Stimulated activated CD4-positive, alpha-beta T cell treated with anti-CD3 and anti-CD28 coated beads, Interleukin-12 subunit alpha, Interleukin-12 subunit beta, amount 100 ng/mL, for 24 hours (primary cell): ENCODE results near the gene BRD1.

Experiments used
- DNase-seq, 2 experiments: peaks; one replicate each; pipeline ENCODE4 v3.0.0-alpha.2; 2020; ENCODE audit warnings: low read depth in 2 of 2

The BRD1 gene

GRCh38 chr22:49801391-49802060 lies 26.1 kb downstream of the BRD1 start:
- no peak for DNase-seq

DNA sequence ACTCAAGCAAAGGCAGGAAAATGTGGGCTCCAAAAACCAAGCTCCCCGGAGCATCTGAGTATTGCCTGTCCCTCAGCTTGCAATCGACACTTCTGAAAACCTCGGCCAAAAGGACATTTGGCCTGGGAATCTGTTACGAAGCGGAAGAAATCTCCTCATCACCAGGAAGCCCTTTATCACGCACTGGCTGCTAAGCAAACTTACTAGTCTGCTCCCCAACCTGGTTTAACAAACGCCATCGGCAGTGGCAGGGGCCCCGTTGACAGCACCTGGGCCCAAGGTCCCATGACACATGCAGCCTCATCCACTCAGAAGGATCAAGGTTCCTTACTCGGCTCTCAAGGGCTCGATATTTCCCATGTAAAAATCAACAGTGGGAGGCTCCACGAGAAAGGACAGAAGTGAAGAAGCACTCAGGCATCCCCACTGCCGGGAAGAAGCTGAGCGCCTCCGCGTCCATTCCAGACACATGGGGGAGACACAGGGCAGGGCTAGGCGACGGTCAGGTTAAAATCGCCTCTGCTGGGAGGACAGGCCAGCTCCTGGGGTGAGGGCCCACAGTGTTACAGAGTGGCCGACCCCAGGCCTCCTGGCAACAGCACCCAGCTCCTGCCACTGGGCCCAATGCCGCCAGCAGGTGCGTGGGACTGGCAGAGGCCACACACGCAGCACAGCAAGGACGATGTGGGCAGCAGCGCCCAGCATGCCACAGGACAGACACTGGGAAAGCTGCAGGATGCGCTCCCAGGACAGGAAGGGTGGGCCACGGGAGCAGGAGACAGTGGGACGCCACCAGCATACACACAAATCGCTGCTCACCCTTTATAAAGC lies 27.1 kb downstream of the BRD1 start:
- no peak for DNase-seq

- DNase-seq, result no peak
These were observed 28.1 kb downstream of the BRD1 start for GRCh38 chr22:49799431-49800075.

- no peak for DNase-seq
These were observed 29.1 kb downstream of the BRD1 start for GRCh38 chr22:49798486-49799151.

GRCh38 chr22:49797706-49798105 lies 30.0 kb downstream of the BRD1 start:
- DNase-seq, result no peak

- no peak for DNase-seq
These were observed 30.9 kb downstream of the BRD1 start for GRCh38 chr22:49796596-49797270.

- no peak for DNase-seq
These were observed 32.2 kb downstream of the BRD1 start for GRCh38 chr22:49795521-49795920.

DNA sequence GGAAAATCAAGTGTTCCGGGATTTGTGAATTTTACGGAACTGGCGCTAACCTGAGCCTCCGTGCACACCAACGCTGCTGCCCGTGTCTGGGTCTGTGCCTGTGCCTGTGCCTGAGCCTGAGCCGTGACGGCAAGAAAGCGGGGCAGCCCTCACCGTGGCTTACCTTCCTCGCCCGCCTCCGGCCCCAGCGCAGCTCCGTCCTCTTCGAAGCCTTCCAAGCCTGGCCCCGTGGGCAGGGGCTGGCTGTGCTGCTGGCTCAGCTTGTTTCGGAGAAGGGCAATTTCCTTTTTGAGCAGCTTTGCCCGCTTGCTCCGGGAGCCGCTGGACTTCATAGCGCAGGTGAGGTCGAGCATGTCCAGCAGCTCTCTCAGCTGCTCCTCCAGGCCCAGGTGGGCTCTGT lies 33.8 kb downstream of the BRD1 start:
- no peak for DNase-seq

- DNase-seq, result no peak
These were observed 34.4 kb downstream of the BRD1 start for GRCh38 chr22:49793296-49793695.

DNA sequence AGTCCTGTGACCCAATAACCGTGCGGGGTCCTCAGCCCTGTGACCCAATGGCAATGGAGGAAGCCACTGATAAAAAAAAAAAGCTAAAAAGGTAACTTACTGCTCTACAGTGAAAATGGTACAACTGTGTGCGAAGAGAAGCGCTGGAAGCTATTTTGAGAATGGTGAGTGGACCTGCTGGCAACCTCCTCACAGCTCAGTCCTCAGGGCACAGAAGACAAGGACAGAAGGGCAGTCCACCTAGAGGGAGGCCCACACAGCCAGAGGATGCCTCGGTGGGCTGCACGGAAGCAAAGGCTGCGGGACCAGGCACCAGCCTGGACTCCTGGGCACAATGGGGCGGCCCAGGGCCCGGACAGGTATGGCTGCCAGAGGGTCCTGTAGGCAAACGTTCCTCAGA lies 35.6 kb downstream of the BRD1 start:
- DNase-seq, result no peak

DNA sequence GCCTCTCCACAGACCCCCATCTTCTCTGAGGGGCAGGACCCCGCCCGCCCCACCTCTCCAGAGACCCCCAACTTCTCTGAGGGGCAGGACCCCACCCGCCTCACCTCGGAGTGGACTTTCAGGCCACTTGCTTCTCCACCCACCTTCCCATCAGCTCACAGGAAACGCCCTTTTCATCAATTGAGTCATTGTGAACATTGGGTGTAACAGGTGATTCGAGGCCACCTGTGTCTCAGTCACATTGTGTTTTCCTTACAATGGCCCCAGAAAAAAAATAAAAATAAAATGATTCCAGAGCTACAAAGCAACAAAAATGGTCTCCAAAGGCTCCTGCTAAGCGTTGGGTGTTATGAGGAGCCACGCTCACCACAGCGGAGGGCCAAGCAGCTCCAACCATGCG lies 36.0 kb downstream of the BRD1 start:
- DNase-seq, result no peak

GRCh38 chr22:49790912-49791311 lies 36.8 kb downstream of the BRD1 start:
- DNase-seq, result no peak

DNA sequence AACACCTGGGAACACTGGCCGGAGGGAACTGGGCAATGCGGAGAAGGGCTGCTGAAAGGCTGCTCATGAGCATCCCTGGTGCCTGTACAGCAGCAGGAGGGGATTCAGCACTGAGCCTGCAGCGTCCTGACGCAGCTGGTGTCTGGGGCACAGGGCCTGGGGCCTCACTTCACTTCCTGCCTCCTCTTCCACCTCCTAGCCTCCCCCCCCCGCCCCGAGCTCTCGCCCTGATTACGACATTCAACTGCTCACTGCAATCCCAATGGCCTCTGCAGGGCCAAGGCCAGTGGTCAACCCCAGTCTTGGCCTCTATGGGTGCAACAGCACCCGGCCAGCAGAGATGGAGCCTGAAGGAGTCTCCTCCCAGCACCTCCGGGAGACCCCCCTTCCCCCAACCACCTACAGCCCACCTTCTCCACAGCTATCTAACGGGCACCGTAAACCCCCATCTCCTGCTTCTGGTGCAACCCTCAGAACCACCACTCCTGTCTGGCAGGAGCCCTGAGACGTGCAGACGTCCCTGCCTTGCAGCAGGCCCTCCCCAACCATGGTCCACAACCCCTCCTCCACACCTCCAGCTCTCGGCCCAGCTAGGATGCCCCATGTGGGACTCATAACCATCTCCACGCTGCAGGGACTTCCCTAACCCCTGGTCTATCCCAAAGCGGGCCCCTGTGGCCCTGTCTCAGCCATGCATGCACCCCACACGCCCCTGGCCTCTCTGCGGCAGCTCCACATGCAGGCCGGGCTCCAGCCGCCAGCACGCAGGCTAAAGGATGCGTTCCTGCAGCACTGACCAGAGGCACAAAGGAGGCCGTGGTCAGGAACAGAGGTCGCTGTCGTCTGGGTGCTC lies 38.2 kb downstream of the BRD1 start:
- DNase-seq, result peak in 1 of 2 experiments; percentile 4

GRCh38 chr22:49788504-49788903 lies 39.2 kb downstream of the BRD1 start:
- DNase-seq, result no peak

DNA sequence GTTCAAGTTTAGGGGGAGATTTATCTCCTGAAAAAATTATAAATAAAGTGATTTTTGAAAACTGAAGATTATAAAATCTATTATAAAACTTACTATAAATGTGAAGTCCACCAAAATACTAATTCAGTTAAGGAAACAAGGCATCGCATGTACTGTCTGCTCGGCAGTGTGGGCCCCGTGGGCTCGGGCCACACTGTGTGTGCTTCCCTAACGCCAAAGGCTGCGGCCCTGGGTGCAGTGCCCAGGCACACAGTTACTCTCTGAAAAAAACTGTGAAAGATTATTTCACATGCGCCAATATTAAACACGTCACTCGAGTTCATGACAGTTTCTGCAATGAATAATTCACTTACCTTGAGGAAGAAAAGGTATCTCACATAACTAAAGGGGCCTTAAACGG lies 39.8 kb downstream of the BRD1 start:
- DNase-seq, result no peak

GRCh38 chr22:49786976-49787706 lies 40.5 kb downstream of the BRD1 start:
- no peak for DNase-seq

GRCh38 chr22:49785841-49786471 lies 41.7 kb downstream of the BRD1 start:
- no peak for DNase-seq

GRCh38 chr22:49785046-49785521 lies 42.6 kb downstream of the BRD1 start:
- no peak for DNase-seq

GRCh38 chr22:49784630-49784971 lies 43.1 kb downstream of the BRD1 start:
- DNase-seq, result no peak
